Fibroblast of villous mesenchyme (primary cell): ENCODE results near the gene TSPEAR. TPM values are rescaled to one million over a fixed set of nuclear protein-coding genes. Genes with fewer than 3 reads are reported as not detected.

Source experiments
- DNase-seq: peaks from one replicate; pipeline ENCODE4 v3.0.0-alpha.2; 2010; ENCODE audit warnings: low read depth
- H3K4me3 ChIP-seq: 2 replicates; pipeline ENCODE4 v1.5.1; 2011; ENCODE audit warnings: low read depth, mild to moderate bottlenecking, low read length
- CTCF ChIP-seq: IDR thresholded peaks from 2 replicates; pipeline ENCODE4 v1.5.1; 2012; ENCODE audit warnings: low read depth, mild to moderate bottlenecking, low read length; ENCODE audit not compliant: insufficient read depth
- total RNA-seq: library from RNA; depleted of rRNA; stranded (reverse); fragments of >200 nt; gene quantifications from 2 replicates; pipeline ENCODE4 v1.2.3, GENCODE V29; 2012

TSPEAR gene
- total RNA-seq, 1 donor = not detected

- TF ChIP-seq CTCF = no peak
- no peak for DNase-seq
Measured at GRCh38 chr21:44702973-44703730, 8.2 kb downstream of the TSPEAR start.

DNA sequence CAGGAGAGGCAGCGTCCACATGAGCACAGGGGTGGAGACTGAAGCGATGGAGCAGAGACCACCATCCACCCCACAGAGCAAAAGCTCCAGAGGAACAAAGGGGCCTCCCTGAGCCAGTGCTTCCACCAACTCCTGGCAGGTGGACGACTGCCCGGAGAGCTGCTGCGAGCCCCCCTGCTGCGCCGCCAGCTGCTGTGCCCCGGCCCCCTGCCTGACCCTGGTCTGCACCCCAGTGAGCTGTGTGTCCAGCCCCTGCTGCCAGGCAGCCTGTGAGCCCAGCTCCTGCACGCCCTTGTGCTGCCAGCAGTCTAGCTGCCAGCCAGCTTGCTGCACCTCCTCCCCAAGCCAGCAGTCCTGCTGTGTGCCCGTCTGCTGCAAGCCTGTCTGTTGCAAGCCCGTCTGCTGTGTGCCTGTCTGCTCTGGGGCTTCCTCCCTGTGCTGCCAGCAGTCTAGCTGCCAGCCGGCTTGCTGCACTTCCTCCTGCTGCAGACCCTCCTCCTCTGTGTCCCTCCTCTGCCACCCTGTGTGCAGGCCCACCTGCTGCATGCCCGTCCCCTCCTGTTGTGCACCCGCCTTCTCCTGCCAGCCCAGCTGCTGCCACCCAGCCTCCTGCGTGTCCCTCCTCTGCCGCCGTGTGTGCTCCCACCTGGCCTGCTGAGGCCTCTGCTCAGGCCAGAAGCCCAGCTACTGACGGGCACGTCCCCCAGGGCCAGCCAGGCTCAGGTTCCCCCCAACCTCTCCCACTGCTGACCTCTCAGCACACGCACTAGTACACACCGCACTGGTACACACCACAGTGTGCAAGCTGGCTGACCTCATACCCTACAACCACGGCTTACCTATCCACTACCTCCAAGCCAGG, 9.0 kb downstream of the TSPEAR start:
- no peak for TF ChIP-seq CTCF
- DNase-seq = no peak

More at GRCh38 chr21:44702973-44703730, 8.2 kb downstream of the TSPEAR start:
- H3K4me3 ChIP-seq = no peak overlapping the region

GRCh38 chr21:44701541-44701940, 9.8 kb downstream of the TSPEAR start:
- TF ChIP-seq CTCF = no peak
- H3K4me3 ChIP-seq = no peak overlapping the region
- no peak for DNase-seq

More for the DNA sequence above, 9.0 kb downstream of the TSPEAR start:
- no peak overlapping the region for H3K4me3 ChIP-seq

DNA sequence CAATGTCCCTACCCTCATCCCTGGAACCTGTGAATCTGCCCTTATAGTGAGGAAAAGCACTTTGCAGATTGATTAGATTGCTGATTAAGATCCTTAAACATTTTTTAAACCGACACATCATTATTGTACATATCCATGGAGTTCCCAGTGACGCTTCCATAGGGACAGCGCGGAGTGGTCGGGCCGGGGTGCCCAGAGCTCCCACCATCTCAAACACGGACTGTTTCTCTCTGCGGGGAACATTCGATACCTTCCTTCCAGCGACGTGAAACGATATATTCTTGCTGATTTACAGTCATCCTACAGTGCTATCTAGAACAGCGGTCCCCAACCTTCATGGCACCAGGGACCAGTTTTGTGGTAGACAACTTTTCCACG, 10.4 kb downstream of the TSPEAR start:
- TF ChIP-seq CTCF = no peak
- DNase-seq = no peak

DNA sequence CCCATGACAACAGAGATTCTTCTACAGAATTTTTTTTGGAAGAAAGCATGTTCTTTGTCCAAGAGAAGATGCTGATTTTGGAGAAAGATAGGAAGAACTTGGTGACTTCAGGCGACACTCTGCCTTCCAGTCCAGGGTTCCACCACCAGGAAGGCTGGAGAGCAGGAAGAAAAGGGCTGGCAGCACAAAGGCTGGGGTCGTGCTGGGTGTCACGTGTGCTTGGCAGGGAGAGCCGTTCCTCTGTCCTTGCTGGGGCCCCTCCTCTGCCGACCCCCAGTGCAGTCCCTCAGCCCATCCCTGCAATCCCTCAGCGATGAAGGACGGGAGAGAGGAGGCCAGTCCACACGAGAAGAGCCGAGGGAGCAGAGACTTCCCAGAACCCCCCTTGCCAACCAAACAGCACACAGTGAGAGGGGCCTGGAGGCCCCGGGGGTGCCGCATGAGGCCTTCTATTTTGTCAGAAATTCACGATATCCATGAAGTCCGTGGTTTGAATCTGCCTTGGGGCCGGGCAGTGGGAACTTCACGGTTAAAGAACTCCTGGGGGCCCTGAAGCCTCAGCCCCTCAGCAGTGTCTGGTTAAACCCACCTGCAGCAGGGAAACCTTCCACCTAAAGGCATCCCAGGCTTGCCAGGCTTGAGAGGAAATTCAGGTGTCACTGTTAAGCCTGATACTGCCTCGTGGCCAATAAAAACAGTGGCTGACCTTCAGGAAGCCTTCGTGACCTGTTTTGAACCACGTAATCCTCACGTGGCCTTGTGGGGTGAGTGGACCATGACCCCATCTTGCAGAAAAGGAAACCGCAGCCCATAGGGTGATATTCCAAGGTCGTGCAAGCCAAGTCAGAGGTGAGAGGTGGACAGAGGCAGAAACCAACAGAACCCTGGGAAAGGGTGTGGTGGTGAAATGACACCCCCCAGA, 11.0 kb downstream of the TSPEAR start:
- no peak overlapping the region for H3K4me3 ChIP-seq
- no peak for TF ChIP-seq CTCF
- DNase-seq = no peak

More for the DNA sequence above, 10.4 kb downstream of the TSPEAR start:
- no peak overlapping the region for H3K4me3 ChIP-seq

DNA sequence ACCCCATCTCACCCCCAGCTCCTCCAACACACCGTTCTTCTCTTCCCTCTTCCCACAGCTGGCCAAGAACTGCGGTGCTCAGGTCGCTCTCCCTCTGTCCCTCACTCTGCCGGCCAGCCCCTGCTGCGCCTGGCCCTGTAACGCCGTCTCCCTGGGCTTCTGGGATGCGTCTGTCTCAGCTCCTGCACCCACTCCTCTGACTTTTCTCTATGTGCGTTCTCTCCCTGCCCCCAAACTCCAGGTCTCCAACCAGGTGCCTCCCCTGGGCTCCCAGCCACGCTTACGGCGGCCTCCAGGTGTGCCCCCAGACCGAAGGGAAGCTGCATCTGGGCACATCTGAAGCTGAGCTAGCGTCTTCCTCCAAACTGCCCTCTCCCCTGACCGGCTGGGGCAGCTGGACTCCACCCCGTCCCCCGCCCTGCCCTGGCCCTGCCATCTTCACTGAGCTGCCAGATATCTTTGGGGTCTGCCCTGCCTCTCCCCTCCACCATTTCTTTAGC, 11.8 kb downstream of the TSPEAR start:
- TF ChIP-seq CTCF = no peak
- no peak overlapping the region for H3K4me3 ChIP-seq
- DNase-seq = no peak
